Activated CD4-positive, alpha-beta T cell treated with anti-CD3 and anti-CD28 coated beads, Interleukin-2, Interleukin-6, amounts not matched to agents 100 ng/mL and 50 ng/mL, durations not matched to agents 16 hours and 8 hours (primary cell): ENCODE measurements around the gene TATDN2.
"Not testable (repeated sequence)": the region's sequence is repeated elsewhere in the genome, so short reads cannot be mapped to it uniquely, and the experiment has no call there.

Experiments
- DNase-seq: peaks from one replicate; pipeline ENCODE4 v3.0.0-alpha.2; 2020

Gene TATDN2

GRCh38 chr3:10294030-10294586, 45.8 kb downstream of the TATDN2 start:
- DNase-seq, result no peak

GRCh38 chr3:10298064-10298463, 49.8 kb downstream of the TATDN2 start:
- DNase-seq, result not testable (repeated sequence)

GRCh38 chr3:10299175-10299574, 50.9 kb downstream of the TATDN2 start:
- no peak for DNase-seq

- DNase-seq, result no peak
Measured at GRCh38 chr3:10299679-10300078, 51.4 kb downstream of the TATDN2 start.

GRCh38 chr3:10300087-10300486, 51.8 kb downstream of the TATDN2 start:
- DNase-seq, result no peak

GRCh38 chr3:10303105-10303504, 54.8 kb downstream of the TATDN2 start:
- DNase-seq, result no peak

- no peak for DNase-seq
Measured at GRCh38 chr3:10303785-10304184, 55.5 kb downstream of the TATDN2 start.

GRCh38 chr3:10304905-10305304, 56.6 kb downstream of the TATDN2 start:
- DNase-seq, result no peak

GRCh38 chr3:10305331-10305902, 57.2 kb downstream of the TATDN2 start:
- DNase-seq, result no peak

- no peak for DNase-seq
Measured at GRCh38 chr3:10306156-10306555, 57.9 kb downstream of the TATDN2 start.

- DNase-seq, result no peak
Measured at GRCh38 chr3:10308678-10309077, 60.4 kb downstream of the TATDN2 start.

- no peak for DNase-seq
Measured at GRCh38 chr3:10309736-10310135, 61.5 kb downstream of the TATDN2 start.

GRCh38 chr3:10310578-10310977, 62.3 kb downstream of the TATDN2 start:
- no peak for DNase-seq

GRCh38 chr3:10311710-10312109, 63.5 kb downstream of the TATDN2 start:
- no peak for DNase-seq

- no peak for DNase-seq
Measured at GRCh38 chr3:10312391-10312790, 64.1 kb downstream of the TATDN2 start.

GRCh38 chr3:10312861-10313260, 64.6 kb downstream of the TATDN2 start:
- no peak for DNase-seq

GRCh38 chr3:10315101-10315500, 66.8 kb downstream of the TATDN2 start:
- no peak for DNase-seq

- DNase-seq, result no peak
Measured at GRCh38 chr3:10315771-10316344, 67.6 kb downstream of the TATDN2 start.

- DNase-seq, result no peak
Measured at GRCh38 chr3:10317311-10317960, 69.2 kb downstream of the TATDN2 start.

- DNase-seq, result no peak
Measured at GRCh38 chr3:10317961-10318350, 69.7 kb downstream of the TATDN2 start.

- peak; percentile 33 for DNase-seq
Measured at GRCh38 chr3:10319251-10319650, 71.0 kb downstream of the TATDN2 start.

- DNase-seq, result no peak
Measured at GRCh38 chr3:10319804-10320203, 71.5 kb downstream of the TATDN2 start.

GRCh38 chr3:10320320-10320677, 72.0 kb downstream of the TATDN2 start:
- DNase-seq, result no peak

GRCh38 chr3:10321630-10322351, 73.5 kb downstream of the TATDN2 start:
- no peak for DNase-seq
